ENCODE data around the gene RABL6. TPM values are rescaled to one million over a fixed set of nuclear protein-coding genes. Genes with fewer than 3 reads are reported as not detected.
"Not testable (repeated sequence)": the region's sequence is repeated elsewhere in the genome, so short reads cannot be mapped to it uniquely, and the experiment has no call there.

Gene RABL6
- total RNA-seq, 1 donor from 2014 or later, result 62.2 TPM

DNA sequence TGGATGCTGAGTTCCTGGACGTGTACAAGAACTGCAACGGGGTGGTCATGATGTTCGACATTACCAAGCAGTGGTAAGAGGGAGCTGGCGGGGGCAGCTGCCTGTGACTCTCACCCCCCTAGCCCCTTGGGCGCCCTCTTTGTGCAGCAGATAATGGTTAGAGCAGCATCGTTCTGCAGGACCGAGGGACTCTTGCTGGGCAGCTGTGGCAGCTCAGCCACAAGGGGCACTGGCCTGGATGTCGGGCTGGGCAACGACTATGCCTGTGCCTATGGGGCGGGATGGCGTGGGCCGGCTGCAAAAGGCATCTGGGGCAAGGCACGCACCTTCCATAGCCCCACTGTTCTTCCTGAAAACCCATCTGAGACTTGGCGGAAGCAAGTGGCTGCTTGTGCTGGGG is 21.7 kb downstream of the RABL6 start:
- peaks cover 83% of the 10 kb centered on the region for H3K36me3 ChIP-seq
- ATAC-seq, result no peak
- H3K27me3 ChIP-seq (ENCODE audit: low read depth), result no peaks in the 10 kb centered on the region
- DNase-seq, result no peak
- intact Hi-C loops (cut with DNase I), result no loop called here
- TF ChIP-seq, protein P1, sequence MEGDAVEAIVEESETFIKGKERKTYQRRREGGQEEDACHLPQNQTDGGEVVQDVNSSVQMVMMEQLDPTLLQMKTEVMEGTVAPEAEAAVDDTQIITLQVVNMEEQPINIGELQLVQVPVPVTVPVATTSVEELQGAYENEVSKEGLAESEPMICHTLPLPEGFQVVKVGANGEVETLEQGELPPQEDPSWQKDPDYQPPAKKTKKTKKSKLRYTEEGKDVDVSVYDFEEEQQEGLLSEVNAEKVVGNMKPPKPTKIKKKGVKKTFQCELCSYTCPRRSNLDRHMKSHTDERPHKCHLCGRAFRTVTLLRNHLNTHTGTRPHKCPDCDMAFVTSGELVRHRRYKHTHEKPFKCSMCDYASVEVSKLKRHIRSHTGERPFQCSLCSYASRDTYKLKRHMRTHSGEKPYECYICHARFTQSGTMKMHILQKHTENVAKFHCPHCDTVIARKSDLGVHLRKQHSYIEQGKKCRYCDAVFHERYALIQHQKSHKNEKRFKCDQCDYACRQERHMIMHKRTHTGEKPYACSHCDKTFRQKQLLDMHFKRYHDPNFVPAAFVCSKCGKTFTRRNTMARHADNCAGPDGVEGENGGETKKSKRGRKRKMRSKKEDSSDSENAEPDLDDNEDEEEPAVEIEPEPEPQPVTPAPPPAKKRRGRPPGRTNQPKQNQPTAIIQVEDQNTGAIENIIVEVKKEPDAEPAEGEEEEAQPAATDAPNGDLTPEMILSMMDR (IDR thresholded peaks at IDR 0.05), result no peak
- no peaks in the 10 kb centered on the region for H3K9me3 ChIP-seq
- H3K27ac ChIP-seq, result no peak overlapping the region
- H3K4me3 ChIP-seq, result no peak overlapping the region
- no peaks in the 10 kb centered on the region for H3K4me1 ChIP-seq

DNA sequence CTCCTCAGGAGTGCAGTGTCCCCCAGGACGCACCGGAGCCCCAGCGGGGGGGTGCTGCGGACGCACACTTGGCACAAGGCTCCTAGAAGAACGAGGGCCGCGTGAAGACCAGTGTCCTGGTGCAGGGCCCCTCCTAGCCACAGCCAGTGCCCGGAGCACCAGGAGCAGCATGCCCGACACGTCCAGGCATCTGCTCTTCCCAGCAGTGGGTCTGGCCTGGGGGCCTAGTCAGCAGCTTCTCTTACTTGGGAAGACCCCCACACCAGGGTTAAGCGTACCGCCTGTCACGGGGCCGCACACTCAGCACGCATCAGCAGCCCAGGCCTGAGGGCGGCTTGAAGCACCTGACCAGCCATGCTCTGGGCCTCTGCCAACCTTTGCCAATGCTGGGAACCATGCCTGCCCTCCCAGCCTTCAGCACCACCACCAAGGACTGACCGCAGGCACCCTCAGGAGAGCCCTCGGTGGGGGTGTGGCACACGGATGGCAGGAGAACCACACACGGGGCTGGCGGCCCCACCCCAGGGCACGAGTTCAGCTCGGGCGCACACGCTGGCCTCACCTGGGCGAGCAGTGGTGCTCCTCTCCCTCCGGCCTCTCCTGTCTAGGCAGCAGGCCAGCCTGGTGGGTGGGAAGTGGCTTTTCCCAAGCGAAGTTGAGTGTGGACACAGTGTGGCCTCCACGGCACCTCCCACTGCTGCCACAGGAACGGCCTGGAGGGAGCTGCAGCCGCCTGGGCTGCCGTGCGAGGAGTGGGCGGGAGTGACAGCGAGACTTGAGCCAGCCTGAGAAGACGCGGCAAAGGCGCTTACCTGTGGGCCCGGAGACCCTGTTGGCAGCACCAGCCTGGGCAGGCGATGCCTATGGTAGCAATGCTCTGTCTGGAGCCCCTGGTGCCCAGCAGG is 22.5 kb downstream of the RABL6 start:
- no peaks in the 10 kb centered on the region for H3K4me1 ChIP-seq
- no peak overlapping the region for H3K4me3 ChIP-seq
- DNase-seq (no peak), ATAC-seq (no peak)
- intact Hi-C loops (cut with DNase I), result no loop called here
- H3K9me3 ChIP-seq, result no peaks in the 10 kb centered on the region
- H3K36me3 ChIP-seq, result peaks cover 75% of the 10 kb centered on the region
- TF ChIP-seq, protein P1 (IDR thresholded peaks at IDR 0.05), result no peak
- H3K27me3 ChIP-seq (ENCODE audit: low read depth), result no peaks in the 10 kb centered on the region
- no peak overlapping the region for H3K27ac ChIP-seq

DNA sequence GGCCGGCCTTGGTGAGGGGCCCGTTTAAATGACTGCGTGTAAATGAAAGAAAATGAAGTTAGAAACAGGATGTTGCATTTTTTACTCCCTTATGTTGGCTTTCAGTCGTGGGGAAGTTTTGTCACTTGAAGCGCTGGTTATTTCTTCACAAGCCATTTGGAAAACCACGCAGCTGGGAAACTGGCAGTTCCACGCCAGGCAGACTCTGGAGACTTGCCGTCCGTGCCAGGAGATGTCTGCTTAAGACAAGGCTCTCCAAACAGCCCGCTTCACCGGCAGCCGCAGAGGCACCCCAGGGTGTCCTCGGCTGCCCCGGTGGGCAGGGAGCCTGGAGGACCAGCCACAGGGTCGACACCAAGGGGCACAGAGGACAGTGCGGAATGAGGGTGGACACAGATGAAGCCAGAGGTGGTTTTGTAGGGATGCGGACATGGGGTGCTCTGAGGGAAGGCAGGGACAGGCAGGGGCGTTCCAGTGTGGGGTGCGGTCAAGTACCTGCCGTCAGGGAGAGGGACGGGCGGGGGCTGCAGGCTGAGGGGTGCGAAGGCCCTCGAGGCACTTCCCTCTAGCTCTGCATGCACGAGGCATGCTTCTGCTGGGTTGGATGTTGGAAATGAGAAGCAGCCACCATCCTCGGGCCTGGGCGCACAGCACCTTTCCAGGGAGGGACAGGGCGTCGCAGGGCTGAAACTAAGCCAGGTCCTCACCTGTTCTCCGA is 23.4 kb downstream of the RABL6 start:
- no peaks in the 10 kb centered on the region for H3K9me3 ChIP-seq
- no peak overlapping the region for H3K27ac ChIP-seq
- intact Hi-C loops (cut with DNase I), result no loop called here
- ATAC-seq, result no peak
- H3K4me3 ChIP-seq, result no peak overlapping the region
- H3K4me1 ChIP-seq, result no peaks in the 10 kb centered on the region
- H3K27me3 ChIP-seq (ENCODE audit: low read depth), result no peaks in the 10 kb centered on the region
- H3K36me3 ChIP-seq, result peaks cover 72% of the 10 kb centered on the region
- TF ChIP-seq, protein P1 (IDR thresholded peaks at IDR 0.05), result no peak
- no peak for DNase-seq

DNA sequence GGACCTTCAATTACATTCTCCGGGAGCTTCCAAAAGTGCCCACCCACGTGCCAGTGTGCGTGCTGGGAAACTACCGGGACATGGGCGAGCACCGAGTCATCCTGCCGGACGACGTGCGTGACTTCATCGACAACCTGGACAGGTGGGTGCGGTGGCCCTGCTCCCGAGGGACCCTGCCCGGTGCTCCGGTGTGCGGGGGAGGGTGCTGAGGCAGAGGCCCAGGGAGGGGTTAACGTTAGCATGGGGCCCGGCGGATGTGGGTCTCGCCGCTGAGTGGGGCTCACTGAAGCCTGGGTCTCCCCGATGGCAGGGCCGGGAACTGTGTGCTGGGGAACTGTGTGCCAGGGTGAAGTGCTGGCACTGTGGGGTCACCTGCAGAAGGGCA is 24.0 kb downstream of the RABL6 start:
- Histone ChIP-seq H3K9me3 (no peaks in the 10 kb centered on the region), H3K36me3 (peaks cover 71% of the 10 kb centered on the region), H3K4me1 (no peaks in the 10 kb centered on the region), H3K4me3 (no peak overlapping the region), H3K27ac (no peak overlapping the region), H3K27me3 (ENCODE audit: low read depth) (no peaks in the 10 kb centered on the region)
- DNase-seq (no peak), ATAC-seq (no peak)
- TF ChIP-seq, protein P1 (IDR thresholded peaks at IDR 0.05), result no peak
- intact Hi-C loops (cut with DNase I), result no loop called here

DNA sequence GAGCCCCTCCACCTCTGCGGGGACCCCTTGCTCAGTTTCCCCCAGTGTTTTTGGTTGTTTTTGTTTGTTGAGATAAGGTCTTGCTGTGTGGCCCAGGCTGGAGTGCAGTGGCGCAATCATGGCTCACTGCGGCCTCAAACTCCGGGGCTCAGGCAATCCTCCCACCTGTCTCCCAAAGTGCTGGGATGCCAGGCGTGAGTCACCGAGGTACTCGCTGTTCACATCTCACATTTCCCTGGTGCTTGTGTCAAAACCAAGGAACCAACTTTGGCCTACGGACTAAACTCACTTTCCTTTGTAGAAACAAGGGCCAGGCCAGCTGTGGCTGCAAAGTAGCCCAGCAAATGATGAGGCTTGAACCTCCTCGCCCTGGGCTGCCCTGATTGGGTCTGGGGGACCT is 24.8 kb downstream of the RABL6 start:
- intact Hi-C loops (cut with DNase I), result no loop called here
- Histone ChIP-seq H3K27me3 (ENCODE audit: low read depth) (no peaks in the 10 kb centered on the region), H3K4me3 (no peak overlapping the region), H3K27ac (no peak overlapping the region), H3K36me3 (peaks cover 62% of the 10 kb centered on the region), H3K4me1 (no peaks in the 10 kb centered on the region), H3K9me3 (no peaks in the 10 kb centered on the region)
- DNase-seq (no peak), ATAC-seq (no peak)
- TF ChIP-seq, protein P1 (IDR thresholded peaks at IDR 0.05), result no peak

DNA sequence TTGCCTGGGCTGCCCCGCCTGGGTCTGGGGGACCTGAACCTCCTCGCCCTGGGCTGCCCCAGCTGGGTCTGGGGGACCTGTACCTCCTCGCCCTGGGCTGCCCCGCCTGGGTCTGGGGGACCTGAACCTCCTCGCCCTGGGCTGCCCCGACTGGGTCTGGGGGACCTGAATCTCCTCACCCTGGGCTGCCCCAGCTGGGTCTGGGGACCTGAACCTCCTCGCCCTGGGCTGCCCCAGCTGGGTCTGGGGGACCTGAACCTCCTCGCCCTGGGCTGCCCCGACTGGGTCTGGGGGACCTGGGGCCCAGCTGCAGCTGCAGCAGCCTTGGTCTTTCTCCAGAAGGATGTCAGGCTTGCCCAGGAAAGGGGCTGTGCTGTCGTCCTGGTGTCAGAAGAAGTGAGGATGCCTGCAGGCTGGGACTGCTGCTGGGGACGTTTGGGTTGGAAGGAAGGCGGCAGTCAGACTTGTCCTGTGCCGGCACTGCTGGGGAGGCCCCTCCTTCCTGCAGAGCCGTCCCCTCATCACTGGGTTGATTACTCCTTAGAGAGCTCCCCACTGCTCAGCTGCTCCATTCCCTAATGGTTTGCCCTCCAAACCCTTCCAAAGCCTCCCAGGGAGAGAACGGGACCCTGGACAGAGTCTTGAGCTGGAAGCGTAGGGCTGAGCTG is 25.8 kb downstream of the RABL6 start:
- H3K27me3 ChIP-seq (ENCODE audit: low read depth); DNase-seq; H3K4me1 ChIP-seq; H3K9me3 ChIP-seq; intact Hi-C loops (cut with DNase I); H3K4me3 ChIP-seq; ATAC-seq; H3K27ac ChIP-seq: not testable (repeated sequence)
- peaks cover 60% of the 10 kb centered on the region for H3K36me3 ChIP-seq
